ENCODE measurements around the gene SCYGR4.

GRCh38 chr2:227665189-227665940 lies 48.1 kb downstream of the SCYGR4 start:
- TF ChIP-seq POLR2A (IDR thresholded peaks at IDR 0.05), result no peak
- TF ChIP-seq, protein P1, sequence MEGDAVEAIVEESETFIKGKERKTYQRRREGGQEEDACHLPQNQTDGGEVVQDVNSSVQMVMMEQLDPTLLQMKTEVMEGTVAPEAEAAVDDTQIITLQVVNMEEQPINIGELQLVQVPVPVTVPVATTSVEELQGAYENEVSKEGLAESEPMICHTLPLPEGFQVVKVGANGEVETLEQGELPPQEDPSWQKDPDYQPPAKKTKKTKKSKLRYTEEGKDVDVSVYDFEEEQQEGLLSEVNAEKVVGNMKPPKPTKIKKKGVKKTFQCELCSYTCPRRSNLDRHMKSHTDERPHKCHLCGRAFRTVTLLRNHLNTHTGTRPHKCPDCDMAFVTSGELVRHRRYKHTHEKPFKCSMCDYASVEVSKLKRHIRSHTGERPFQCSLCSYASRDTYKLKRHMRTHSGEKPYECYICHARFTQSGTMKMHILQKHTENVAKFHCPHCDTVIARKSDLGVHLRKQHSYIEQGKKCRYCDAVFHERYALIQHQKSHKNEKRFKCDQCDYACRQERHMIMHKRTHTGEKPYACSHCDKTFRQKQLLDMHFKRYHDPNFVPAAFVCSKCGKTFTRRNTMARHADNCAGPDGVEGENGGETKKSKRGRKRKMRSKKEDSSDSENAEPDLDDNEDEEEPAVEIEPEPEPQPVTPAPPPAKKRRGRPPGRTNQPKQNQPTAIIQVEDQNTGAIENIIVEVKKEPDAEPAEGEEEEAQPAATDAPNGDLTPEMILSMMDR (IDR thresholded peaks at IDR 0.05 in 4 of 5, conservative IDR thresholded peaks at IDR 0.05 in 1 of 5), result no peak
